Spleen (tissue), 11 donors: ENCODE measurements around the gene RORC. TPM values are rescaled to one million over a fixed set of nuclear protein-coding genes. Genes with fewer than 3 reads are reported as not detected.
"Not testable (repeated sequence)": the region's sequence is repeated elsewhere in the genome, so short reads cannot be mapped to it uniquely, and the experiment has no call there.

Source experiments
- DNase-seq: peaks from one replicate; pipeline ENCODE4 v3.0.0-alpha.2; 2020
- H3K27ac ChIP-seq, 8 donors: fragments of 200-600 bp; sonication (generic) in 7 of 8; 1 replicate in 4 of 8; 2 replicates in 4 of 8; pipeline versions ENCODE4 v1.5.0 to v1.8.0; 2016 to 2021; ENCODE audit warnings: inconsistent platforms in 4 of 8, mild to moderate bottlenecking in 4 of 8, moderate library complexity in 1 of 8
- H3K27me3 ChIP-seq, 7 donors: fragments of 200-600 bp; sonication (generic) in 6 of 7; replicated peaks in 1 of 7; 1 replicate in 4 of 7; 2 replicates in 3 of 7; pipeline versions ENCODE4 v1.5.0 to v1.8.0; 2016 to 2021; ENCODE audit warnings: inconsistent platforms in 3 of 7, mild to moderate bottlenecking in 1 of 7
- H3K36me3 ChIP-seq, 6 donors: fragments of 200-600 bp; sonication (generic) in 5 of 6; 1 replicate in 4 of 6; 2 replicates in 2 of 6; pipeline versions ENCODE4 v1.5.0 to v1.8.0; 2016 to 2021; ENCODE audit warnings: inconsistent platforms in 2 of 6
- H3K4me1 ChIP-seq, 6 donors: fragments of 200-600 bp; sonication (generic) in 5 of 6; 1 replicate in 3 of 6; 2 replicates in 3 of 6; pipeline versions ENCODE4 v1.5.0 to v1.8.0; 2016 to 2021; ENCODE audit warnings: inconsistent platforms in 3 of 6
- H3K4me3 ChIP-seq, 8 donors: fragments of 200-600 bp; sonication (generic) in 7 of 8; 1 replicate in 4 of 8; 2 replicates in 4 of 8; pipeline versions ENCODE4 v1.5.0 to v1.8.0; 2016 to 2021; ENCODE audit warnings: inconsistent platforms in 4 of 8, mild to moderate bottlenecking in 4 of 8, moderate library complexity in 2 of 8
- H3K9me3 ChIP-seq, 8 donors: fragments of 200-600 bp; sonication (generic) in 7 of 8; 1 replicate in 4 of 8; 2 replicates in 4 of 8; pipeline versions ENCODE4 v1.5.0 to v1.8.0; 2016 to 2021; ENCODE audit warnings: inconsistent platforms in 4 of 8
- POLR2A ChIP-seq, 3 donors: fragments of 450-650 bp; IDR thresholded peaks; one replicate each; pipeline ENCODE4 v1.5.1; 2017; ENCODE audit warnings: antibody characterized with exemption in 3 of 3, mild to moderate bottlenecking in 1 of 3
- POLR2AphosphoS5 ChIP-seq, 3 donors: sonication (generic); formaldehyde crosslinking; IDR thresholded peaks; one replicate each; pipeline ENCODE4 v1.5.1; 2017; ENCODE audit warnings: antibody characterized with exemption in 3 of 3
- WGBS, 5 donors: extraction: QIAGEN DNeasy Blood & Tissue Kit in 3 of 5; methylation state at CpG; one replicate each; pipeline versions ENCODE4 v1.1.5 to v1.1.7; 2013 to 2018; 5-methylcytosine and 5-hydroxymethylcytosine counted together
- intact Hi-C: fragments of 100-400 bp; cut with DNase I; formaldehyde crosslinking; loops from one replicate; pipeline ENCODE4 v1.15.0; 2023; ENCODE audit warnings: low total_unique reads
- polyA plus RNA-seq, 3 donors: library from polyadenylated mRNA; stranded (reverse); fragments of 200-250 nt; gene quantifications; one replicate each; pipeline ENCODE4 v1.2.1, GENCODE V29; 2013
- total RNA-seq, 7 donors: library from RNA; depleted of rRNA in 3 of 7; stranded (reverse); fragments of >200 nt in 3 of 7; fragmentation: NEBNext Ultra II Directional in 4 of 7; extraction: Animal tissue kit (Norgen Biotek cat#: 25700) in 4 of 7; gene quantifications; one replicate each; pipeline versions ENCODE4 v1.1.0 to v1.2.1, GENCODE V29; 2016 to 2021
- TF ChIP-seq, protein P1 (sequence below), 11 experiments: fragments of 200-600 bp in 7 of 11; fragments of 450-650 bp in 4 of 11; sonication (generic) in 4 of 11; IDR thresholded peaks in 8 of 11; conservative IDR thresholded peaks in 3 of 11; 1 replicate in 7 of 11; 2 replicates in 4 of 11; pipeline versions ENCODE4 v1.4.0 to v1.8.0; 2016 to 2021; ENCODE audit warnings: antibody characterized with exemption in 11 of 11, inconsistent platforms in 4 of 11, mild to moderate bottlenecking in 1 of 11
- donor health status: healthy with polysubstance abuse.
- donor health status: DM: no; HTN: no; CAD: no; lungs with moderate emphysema.
- donor health status: DM: no; HTN: no; CAD: no.
- donor health status: Bipolar disorder and iron deficiency.
- donor health status: healthy.
- donor health status: DM: no; HTN: no; CAD: no.
- donor health status: DM: yes; HTN: yes; CAD: no.

RORC gene
- total and polyA plus RNA-seq, 10 donors, result 0.14 to 4.1 (median 1.6) TPM

DNA sequence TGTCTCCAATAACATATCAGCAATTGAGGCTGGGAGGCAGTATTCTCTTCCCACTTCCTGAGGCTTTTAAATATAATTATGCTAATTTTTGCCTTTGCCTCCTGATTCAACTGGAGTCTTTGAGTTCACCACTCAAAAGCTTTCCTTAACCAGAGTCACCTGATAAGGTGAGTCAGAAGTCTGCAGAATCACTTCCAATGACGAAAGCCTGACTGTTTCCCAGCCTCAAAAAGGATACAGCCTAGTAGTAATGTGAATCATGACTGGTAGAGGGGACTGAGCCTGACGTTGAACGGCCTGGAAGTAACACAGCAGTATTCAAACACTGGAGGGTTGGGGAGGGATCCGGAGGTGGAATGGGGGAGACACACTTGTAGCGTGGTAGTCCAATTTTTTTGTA, 57.9 kb downstream of the RORC start:
- Histone ChIP-seq H3K9me3 (no peaks in the 10 kb centered on the region), H3K4me3 (no peak overlapping the region), H3K27me3 (no peaks in the 10 kb centered on the region), H3K4me1 (no peaks in the 10 kb centered on the region), H3K36me3 (peaks cover 0 to 61% (median 35%) of the 10 kb centered on the region in 6 donors), H3K27ac (no peak overlapping the region)
- no peak for TF ChIP-seq POLR2AphosphoS5 (IDR thresholded peaks at IDR 0.05)
- TF ChIP-seq POLR2A (IDR thresholded peaks at IDR 0.05), result no peak
- TF ChIP-seq, protein P1, sequence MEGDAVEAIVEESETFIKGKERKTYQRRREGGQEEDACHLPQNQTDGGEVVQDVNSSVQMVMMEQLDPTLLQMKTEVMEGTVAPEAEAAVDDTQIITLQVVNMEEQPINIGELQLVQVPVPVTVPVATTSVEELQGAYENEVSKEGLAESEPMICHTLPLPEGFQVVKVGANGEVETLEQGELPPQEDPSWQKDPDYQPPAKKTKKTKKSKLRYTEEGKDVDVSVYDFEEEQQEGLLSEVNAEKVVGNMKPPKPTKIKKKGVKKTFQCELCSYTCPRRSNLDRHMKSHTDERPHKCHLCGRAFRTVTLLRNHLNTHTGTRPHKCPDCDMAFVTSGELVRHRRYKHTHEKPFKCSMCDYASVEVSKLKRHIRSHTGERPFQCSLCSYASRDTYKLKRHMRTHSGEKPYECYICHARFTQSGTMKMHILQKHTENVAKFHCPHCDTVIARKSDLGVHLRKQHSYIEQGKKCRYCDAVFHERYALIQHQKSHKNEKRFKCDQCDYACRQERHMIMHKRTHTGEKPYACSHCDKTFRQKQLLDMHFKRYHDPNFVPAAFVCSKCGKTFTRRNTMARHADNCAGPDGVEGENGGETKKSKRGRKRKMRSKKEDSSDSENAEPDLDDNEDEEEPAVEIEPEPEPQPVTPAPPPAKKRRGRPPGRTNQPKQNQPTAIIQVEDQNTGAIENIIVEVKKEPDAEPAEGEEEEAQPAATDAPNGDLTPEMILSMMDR (IDR thresholded peaks at IDR 0.05 in 8 of 11, conservative IDR thresholded peaks at IDR 0.05 in 3 of 11), result no peak
- intact Hi-C loops, result no loop called here
- DNase-seq, result no peak
- WGBS, 5 donors, result 81 to 92% (median 82%) methylated on average over 5 of the region's 5 CpGs

DNA sequence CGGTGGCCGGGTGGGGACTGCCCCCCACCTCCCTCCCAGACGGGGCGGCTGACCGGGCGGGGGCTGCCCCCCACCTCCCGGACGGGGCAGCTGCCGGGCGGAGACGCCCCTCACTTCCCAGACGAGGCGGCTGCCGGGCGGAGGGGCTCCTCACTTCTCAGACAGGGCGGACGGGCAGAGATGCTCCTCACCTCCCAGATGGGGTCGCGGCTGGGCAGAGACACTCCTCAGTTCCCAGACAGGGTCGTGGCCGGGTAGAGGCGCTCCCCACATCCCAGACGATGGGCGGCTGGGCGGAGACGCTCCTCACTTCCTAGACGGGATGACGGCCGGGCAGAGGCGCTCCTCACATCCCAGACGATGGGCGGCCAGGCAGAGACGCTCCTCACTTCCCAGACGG, 62.3 kb downstream of the RORC start:
- intact Hi-C loops, DNase-seq, H3K4me1 ChIP-seq: not testable (repeated sequence)

DNA sequence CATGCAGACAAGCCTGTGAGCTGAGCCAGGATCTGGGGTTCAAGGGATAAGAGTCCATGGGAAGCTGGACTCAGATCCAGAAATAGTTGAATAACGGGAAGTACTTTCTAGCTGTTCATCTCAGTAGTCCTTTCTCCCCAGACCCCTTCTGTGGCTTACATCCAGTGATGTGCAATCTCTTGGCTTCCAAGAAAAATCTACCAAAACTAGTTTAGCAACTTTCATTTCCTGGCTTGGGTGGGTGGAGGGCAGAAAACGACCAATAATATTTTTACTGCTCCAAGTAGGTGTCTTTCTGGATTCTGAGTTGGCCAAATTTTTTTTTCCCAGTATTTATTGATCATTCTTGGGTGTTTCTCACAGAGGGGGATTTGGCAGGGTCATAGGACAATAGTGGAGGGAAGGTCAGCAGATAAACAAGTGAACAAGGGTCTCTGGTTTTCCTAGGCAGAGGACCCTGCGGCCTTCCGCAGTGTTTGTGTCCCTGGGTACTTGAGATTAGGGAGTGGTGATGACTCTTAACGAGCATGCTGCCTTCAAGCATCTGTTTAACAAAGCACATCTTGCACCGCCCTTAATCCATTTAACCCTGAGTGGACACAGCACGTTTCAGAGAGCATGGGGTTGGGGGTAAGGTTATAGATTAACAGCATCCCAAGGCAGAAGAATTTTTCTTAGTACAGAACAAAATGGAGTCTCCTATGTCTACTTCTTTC, 63.1 kb downstream of the RORC start:
- H3K27ac ChIP-seq, H3K4me1 ChIP-seq, DNase-seq, H3K36me3 ChIP-seq, H3K27me3 ChIP-seq, H3K4me3 ChIP-seq, H3K9me3 ChIP-seq, intact Hi-C loops: not testable (repeated sequence)
- WGBS, 5 donors, result 32 to 79% (median 68%) methylated on average over 2 to 4 of the region's 7 CpGs

More for the DNA sequence above, 62.3 kb downstream of the RORC start:
- WGBS, 5 donors, result 60 to 93% (median 89%) methylated on average over 1 to 34 of the region's 34 CpGs
- not testable (repeated sequence) for H3K4me3 ChIP-seq, H3K9me3 ChIP-seq, H3K27ac ChIP-seq, H3K27me3 ChIP-seq
- H3K36me3 ChIP-seq, result peaks cover 0 to 16% (median 8%) of the 10 kb centered on the region in 6 donors

DNA sequence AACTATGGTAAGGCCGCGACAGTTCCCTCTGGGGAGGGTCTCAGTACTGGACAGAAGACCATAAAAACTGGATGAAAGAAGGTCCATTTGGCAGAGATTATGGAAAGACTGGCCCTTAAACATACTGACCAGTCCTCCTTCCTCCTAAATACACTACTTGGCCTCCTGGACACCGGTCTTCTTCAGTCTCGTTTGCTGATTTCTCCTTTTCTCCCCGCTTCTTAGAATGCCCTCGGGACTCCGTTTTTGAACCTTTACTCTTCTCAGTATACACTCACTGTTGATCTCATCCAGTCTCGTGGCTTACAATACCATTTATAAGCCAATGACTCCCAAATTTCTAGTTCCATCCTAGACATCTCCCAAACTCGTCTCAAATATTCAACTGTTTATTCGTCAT, 67.6 kb downstream of the RORC start:
- Histone ChIP-seq H3K27me3 (no peaks in the 10 kb centered on the region), H3K9me3 (no peaks in the 10 kb centered on the region), H3K4me3 (peak overlapping the region; percentile 69 to 94 (median 80)), H3K27ac (peak overlapping the region; percentile 73 to 91 (median 88)), H3K36me3 (peaks cover 0 to 33% (median 31%) of the 10 kb centered on the region in 6 donors), H3K4me1 (peaks cover 9 to 24% (median 18%) of the 10 kb centered on the region in 6 donors)
- no peak for DNase-seq
- TF ChIP-seq, protein P1 (IDR thresholded peaks at IDR 0.05 in 8 of 11, conservative IDR thresholded peaks at IDR 0.05 in 3 of 11), result no peak
- TF ChIP-seq POLR2A (IDR thresholded peaks at IDR 0.05) (no peak), POLR2AphosphoS5 (IDR thresholded peaks at IDR 0.05) (no peak)
- WGBS, 5 donors, result 63 to 67% (median 65%) methylated on average over 10 of the region's 10 CpGs
- intact Hi-C loops, result no loop called here

DNA sequence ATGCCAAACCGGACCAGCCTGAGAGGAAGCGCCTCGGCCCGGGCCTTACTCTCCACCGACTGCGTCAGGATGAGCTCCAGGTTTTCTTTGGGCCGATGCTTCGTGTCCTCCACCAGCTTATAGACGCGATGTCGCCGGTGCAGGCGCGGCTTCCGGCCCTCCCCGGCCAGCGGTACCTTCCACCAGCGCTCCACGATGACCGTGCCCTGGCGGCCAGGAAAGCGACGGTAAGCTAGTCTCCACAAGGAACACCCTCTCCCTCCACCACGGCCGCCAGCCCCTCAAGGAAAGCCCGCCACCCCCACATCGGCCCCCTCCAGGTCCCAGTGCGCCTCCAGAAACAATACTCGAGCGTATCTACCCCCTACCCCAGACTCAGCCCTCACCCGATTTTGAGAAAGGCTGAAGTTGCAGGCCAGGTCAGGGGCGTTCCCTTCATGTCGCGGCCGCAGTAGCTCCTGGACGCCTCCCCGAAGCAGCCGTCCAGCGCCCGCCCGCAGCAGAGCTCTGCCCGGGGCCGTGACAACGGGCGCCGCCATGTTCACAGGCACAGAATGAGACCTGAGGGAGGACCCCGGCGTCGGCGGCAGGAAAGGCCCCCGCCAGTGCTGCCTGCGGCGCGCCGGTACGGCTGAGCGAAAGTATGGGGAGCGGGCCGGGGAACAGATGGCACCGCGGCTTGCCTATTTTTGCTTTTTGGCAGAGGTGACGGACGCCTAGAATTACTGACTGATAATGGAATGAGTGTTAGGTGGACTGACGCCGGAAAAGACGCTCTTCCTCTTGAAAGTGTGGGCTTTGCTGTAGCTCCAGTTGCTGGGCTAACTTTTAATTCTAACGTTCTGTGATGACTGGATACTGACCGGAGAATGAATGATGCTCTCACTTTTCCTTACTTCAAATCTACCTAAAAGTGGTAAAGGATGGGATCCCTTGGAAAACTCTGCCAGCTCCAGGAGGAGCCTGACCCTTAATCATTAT, 68.4 kb downstream of the RORC start, which contains the start of gene MRPL9:
Gene MRPL9 (minus strand): TSS at position 556 of the 981 bp plus-strand sequence. CDS start 17 bp downstream, at position 539.
- H3K9me3 ChIP-seq, result no peaks in the 10 kb centered on the region
- intact Hi-C loops, result no loop called here
- H3K4me3 ChIP-seq, result peak within 1 kb of the TSS; percentile 69 to 94 (median 80)
- no peak for TF ChIP-seq POLR2A (IDR thresholded peaks at IDR 0.05)
- peak; percentile 70 to 89 (median 82) for TF ChIP-seq POLR2AphosphoS5 (IDR thresholded peaks at IDR 0.05)
- WGBS, 5 donors, result 0 to 1% (median 0%) methylated on average over 32 to 68 of the region's 68 CpGs
- DNase-seq, result peak; percentile 96
- no peaks in the 10 kb centered on the region for H3K27me3 ChIP-seq
- peaks cover 9 to 24% (median 18%) of the 10 kb centered on the region in 6 donors for H3K4me1 ChIP-seq
- peak within 1 kb of the TSS; percentile 73 to 91 (median 88) for H3K27ac ChIP-seq
- H3K36me3 ChIP-seq, result peaks cover 0 to 41% (median 38%) of the 10 kb centered on the region in 6 donors
